Effector CD4-positive, alpha-beta T cell (primary cell): ENCODE measurements around the gene WDR5.

Experiments used
- DNase-seq: peaks from one replicate; pipeline ENCODE4 v3.0.0-alpha.2; 2020

The WDR5 gene

DNA sequence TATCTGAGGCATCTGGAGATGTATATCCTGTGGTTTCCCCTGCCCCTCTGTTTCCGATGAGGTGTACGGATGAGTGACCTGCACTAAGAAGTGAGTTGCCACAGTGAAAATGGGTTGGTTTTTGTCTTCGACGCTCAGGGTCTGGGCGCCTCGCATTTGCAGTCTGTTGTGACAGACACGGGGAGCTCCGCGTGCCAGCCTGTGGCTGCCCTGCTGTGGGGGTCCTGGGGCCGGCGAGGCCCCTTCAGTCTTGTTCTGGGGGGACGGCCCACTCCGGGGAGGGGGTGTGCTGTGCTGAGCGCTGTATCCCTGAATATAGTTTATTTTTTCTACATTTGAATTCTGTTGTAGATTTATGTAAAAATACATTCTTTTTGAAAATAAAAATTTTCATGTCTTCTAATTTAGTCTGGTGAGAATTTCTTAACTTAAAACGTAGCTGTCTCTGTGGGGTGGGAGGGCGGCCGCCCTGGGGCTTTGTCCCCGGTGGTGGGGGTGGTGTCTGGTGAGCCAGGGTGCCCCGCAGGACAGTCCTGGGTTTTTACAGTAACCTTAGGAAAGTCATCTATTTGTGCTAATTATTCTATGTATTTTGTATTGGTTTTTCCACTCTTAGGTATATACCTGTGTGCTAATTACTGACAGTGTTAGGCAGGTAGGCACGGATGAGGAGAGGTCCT, 23.8 kb downstream of the WDR5 start:
- no peak for DNase-seq

DNA sequence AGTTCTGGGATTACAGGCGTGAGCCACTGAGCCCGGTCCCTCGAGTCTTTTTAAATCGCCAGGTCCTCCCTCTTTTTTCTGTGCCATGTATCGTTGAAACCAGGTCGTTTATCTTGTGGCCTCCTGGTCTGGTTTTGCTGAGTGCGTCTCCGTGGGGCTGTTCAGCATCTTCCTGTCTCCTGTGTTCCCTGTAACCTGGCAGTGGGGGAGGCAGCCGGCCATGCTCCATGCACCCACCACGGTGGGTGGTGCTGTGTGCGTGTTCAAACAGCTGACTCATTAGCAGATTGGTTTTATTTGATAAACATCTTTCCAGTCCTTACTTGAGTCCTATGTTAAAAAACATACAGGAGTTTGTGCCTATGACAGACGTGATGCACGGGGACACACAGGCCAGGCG, 25.8 kb downstream of the WDR5 start:
- no peak for DNase-seq

DNA sequence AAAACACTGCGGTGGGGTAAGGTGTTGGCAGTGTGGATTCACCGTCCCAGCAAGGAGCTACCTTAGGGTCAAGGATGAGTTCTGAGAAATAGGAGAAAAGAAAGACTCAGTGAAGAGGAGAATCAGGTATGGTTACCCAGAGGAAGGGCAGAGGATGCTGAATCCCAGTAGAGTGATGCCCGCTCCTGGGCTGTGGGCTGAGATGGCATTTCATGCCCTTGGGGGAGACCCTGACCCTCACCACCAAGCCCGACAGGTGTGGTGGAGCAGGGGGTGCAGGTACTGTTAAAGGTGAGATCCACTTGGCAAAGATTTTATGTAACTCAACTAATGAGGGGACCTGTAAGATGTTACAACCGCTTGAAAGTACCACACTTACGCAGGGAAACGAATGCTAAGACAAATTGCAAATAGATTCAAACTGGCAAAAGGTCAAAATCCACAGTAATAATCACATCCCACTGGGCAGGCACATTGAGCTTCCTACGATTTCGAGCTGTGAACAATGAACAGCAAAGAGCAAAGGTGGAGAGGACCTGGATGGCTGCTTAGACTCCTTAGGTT, 26.4 kb downstream of the WDR5 start:
- DNase-seq: no peak

DNA sequence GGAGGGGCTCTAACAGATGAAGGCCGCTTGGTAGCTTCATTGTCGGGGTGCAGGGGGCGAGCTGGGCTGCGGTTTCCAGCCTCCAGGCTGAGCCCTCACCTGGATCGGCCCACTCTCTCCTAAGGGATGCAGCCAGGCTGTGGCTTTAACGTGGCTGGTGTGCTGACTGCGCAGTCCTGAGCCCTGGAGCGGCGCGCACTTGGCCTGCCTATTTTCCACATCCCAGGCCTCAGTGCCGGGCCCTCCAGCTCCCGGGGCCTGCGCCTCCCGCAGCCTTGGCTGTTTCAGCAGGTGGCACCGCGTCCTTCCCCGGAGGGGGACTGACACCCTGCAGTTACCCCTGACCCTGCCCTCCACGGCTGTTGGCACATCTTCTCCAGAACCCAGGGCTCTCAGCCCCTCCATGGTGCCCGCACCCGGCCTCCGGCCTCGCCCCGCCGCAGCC, 27.1 kb downstream of the WDR5 start:
- DNase-seq: no peak

DNA sequence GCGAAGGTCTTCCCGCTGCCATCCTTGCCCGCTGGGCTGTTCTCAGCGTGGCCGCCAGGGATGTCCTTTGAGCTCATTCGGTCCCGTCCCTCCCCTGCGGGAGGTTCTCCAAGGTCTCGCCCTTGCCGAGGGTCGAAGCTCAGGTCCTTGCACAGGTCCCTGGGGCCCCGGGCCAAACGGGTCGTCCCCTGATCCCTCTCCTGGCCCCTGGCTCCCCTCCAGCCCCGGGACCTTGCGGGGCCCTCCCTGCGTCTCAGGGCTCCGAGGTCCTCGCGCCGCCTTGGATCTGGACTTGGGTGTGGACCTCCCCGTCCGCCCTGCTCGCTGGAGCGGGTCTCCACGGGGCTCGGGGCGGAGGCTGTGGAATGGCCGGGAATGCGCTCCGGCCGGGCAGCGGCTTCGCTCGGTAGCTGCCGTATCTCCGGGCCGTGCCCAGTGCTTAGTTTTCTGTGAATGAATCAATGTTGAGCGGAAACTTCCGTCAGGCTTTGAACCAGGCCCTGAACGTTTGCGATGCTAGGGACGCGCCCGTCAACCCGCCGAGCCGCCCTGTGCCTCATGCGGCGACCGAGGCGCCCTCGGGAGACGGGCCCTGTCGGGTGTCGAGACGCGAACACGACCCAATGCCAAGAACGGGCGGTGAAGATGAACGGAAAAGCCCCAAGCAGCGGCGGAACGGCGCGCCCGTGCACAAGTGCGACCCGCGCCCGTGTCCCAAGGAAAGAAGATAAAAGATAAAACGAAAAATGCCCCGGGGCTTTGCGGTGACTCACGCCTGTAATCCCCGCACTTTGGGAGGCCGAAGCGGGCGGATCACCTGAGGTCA, 27.7 kb downstream of the WDR5 start:
- DNase-seq: peak; percentile 59

DNA sequence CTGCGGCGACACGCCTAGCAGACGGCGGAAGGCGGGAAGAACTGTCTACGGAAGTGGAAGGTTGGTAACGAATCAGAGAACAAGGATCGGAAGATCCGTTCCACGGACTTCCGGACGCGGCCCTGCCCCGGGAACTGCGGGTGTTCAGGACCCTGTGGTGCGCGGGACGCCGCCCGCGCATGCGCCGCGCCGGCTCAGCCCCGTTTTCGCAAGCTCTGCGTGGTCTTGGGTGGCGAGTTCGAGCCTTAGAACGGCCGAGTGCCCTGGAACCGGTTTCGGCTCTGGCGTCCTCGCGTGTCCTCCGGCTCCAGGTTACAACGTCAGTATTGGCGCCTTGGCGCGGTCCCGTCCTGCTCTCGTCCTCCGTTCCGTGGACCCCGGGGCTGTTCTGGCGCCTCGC, 29.0 kb downstream of the WDR5 start:
- DNase-seq: no peak

DNA sequence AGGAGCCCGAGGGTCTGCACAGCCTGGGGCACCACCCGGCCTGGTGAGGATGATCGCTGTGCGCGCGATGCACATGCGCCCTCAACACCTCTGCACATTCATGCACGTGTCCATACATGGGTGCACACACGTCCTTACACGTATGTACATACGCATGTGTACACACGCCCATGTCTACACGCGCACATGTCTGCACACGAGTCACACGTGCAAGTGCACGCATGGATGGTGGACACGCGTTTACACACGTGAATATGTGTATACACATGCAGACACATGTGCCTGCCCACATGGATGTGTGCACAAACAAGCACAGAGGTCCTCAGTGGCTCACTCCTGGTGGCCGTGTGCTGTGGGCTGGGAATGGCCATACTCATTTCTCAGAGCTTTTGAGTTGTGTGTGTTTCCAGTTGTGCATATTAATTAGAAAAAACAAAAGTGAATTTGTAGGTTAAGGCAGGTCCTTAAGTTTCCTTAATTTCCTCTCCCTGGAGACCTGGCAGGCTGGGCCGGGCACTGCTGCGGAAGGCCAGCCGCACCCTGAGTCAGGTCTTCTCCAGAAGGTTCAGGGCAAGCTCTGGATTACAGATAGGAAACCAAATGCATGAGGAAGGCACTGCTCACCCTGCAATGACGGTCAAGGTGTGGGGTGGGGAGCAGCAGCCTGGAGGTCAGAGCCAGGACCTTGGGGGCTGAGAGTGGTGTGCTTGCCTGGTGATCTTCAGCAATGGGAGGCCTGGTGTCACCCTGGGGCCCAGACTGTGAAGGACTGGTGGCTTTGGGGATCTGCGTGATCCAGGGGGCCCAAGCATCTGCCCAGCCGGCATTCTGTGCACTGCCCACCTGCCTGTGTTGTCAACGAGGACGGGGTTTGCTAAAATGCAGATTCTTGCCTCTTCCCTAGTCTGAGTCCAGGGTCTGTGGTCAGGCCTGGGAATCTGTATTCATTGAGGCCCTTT, 29.8 kb downstream of the WDR5 start:
- peak; percentile 18 for DNase-seq

DNA sequence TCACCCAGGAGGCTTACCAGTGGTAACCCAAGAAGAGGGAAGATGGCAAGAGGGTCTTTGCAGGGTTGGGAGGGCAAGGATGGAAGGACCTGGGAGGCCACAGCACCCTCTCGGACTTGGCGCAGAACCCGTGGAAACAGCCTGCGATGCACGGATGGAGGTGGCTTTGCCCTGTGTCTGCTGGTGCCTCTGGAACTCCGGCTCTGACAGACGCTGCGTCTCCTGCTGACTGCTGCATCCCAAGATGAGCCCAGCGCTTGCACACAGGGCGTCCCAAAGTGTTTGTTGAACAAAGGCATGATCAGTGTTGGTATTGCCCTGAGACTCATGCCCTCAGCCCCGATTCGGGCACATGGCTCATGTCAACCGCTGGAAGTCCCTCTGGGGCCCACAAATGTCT, 30.5 kb downstream of the WDR5 start:
- no peak for DNase-seq

DNA sequence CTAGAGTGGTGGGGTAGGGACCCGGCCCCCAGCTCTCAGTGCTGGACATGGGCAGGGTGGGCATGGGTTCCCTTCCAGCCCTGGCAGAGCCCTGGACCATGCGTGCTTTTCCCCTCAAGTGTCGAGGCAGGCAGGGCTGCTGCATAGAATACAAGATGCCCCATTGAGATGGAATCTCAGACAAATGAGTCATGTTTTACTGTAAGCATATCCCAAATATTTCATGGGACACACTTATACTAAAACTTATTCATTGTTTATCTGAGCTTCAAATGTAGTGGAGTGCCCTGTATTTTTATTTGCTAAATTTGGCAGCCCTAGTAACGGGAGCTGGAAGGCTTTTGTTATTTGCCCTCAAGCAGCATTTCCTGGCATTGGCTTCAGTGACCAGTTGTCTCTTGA, 31.6 kb downstream of the WDR5 start:
- DNase-seq: no peak

DNA sequence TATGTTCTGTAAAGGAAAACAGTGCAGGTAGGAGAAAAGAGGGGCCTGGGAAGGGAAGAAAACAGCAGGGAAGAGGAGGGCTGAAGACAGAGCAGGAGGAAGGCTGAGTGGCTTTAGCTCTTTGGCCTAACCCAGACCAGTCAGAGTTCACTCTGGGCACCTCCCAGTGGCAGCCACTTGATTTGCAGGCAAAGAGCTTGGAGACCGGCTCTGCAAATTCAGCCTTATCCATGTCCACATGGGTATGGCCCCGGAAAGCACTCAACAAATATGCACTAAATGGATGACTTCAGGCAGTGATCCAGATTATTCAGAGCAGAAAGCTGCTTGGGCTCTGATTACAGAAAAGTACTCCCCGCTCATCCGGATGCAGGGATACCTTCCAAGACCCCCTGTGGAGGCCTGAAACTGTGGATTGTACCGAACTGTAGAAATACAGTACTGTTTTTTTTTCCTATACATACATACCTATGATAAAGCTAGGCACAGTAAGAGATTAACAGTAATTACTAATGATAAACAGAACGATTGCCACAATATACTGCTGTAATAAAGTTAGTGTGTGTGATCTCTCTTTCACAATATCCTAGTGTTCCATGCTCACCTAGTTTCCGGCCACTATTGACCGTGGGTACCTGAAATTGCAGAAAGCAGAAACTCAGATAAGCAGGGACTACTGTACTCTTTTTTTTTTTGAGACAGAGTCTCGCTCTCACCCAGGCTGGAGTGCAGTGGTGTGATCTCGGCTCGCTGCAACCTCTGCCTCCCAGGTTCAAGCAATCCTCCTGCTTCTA, 33.1 kb downstream of the WDR5 start:
- DNase-seq: no peak

DNA sequence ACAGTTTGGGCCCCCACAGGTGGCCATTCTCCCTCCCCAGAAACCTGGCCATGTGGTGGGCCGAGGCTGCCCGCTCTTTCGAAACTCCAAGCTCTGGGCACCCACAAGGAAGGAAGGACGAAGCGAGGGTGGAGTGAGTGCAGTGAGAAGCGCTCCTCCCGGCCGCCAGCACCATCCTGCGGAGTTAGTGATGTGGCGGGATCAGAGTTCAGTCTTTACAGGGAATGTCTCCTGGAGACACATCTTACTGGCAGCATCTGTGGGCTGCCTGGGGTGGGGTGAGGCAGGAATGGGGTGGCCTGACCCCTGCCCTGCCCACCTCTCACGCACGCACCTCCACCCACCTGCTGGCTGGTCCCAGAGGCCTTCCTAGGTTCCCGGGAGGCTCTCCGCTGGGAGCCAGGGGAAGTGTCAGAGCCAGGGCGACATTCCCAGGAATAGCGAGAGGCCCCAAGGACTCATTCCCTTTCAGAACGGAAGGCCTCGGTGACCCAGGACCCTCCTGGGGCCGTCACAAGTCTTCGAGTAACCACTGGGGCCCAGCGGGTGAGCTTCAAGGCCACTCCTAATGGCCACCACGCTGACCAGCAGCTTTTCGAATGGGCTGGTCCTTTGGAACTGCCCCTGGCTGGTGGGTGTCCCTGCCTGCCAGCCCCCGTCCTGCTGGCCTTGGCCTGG, 34.0 kb downstream of the WDR5 start:
- DNase-seq: no peak

DNA sequence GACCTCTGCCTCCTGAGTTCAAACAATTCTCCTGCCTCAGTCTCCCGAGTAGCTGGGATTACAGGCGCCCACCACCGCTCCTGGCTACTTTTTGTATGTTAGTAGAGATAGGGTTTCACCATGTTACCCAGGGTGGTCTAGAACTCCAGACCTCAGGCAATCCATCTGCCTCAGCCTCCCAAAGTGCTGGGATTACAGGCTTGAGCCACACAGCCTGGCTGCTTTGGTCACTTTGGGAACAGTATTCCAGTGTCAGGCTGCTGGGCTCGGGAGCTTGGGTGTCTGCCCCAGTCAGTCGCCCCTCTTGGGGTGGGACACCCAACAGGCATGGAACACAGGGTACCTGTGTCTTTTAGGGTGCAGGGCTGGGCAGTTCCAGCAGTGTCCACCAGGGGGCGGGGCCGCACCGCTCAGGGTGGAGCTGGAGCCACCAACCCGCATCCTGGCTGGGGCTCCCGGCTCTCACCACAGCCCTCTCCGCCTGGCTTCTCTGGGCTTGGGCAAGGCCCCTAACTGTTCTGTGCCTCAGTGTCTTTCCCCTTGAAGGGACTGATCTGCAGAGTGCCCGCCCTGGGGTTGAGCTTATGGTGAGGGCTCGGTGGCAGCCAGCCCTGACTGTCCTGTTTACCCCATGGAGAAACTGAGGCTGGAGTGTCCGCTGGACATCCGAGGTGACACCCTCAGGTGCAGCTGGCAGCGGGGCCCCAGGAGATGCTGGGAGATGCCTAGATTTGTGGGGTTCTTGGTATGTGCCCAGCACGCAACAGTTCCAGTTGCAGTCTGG, 34.8 kb downstream of the WDR5 start:
- no peak for DNase-seq

DNA sequence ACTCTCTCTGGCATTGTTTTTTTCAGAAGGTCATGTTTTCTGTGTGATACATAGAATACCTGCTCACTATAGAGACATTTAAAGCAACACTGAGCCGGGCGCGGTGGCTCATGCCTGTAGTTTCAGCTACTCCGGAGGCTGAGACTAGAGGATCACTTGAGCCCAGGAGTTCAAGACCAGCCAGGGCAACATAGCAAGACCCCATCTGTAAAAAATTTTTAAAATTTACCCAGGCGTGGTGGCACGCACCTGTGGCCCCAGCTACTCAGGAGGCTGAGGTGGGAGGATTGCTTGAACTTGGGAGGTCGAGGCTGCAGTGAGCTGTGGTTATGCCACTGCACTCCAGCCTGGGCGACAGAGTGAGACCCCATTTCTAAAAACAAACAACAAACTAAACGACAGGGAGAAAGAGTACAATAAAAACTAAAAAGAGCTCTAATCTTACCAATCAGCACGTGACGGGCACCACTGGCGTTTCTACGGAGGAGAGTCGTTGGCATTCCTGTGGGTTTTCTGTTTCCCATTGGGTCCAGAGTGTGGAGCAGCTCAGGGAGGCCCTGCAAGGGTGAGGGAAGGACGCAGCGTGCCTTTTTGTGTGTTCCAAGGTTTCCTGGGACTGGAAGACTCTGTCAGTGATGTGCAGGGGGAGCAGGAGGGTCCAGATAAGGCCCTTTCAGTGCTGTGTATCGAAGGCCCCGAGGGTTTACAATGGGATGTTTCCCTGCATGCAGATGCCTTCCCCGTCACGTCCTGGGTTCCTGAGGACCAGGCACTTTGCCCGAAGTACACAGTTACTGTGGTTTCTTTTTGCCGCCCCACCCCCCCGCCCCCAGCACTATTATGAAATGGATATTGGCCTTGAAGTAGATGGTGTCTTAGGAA, 35.7 kb downstream of the WDR5 start:
- no peak for DNase-seq

DNA sequence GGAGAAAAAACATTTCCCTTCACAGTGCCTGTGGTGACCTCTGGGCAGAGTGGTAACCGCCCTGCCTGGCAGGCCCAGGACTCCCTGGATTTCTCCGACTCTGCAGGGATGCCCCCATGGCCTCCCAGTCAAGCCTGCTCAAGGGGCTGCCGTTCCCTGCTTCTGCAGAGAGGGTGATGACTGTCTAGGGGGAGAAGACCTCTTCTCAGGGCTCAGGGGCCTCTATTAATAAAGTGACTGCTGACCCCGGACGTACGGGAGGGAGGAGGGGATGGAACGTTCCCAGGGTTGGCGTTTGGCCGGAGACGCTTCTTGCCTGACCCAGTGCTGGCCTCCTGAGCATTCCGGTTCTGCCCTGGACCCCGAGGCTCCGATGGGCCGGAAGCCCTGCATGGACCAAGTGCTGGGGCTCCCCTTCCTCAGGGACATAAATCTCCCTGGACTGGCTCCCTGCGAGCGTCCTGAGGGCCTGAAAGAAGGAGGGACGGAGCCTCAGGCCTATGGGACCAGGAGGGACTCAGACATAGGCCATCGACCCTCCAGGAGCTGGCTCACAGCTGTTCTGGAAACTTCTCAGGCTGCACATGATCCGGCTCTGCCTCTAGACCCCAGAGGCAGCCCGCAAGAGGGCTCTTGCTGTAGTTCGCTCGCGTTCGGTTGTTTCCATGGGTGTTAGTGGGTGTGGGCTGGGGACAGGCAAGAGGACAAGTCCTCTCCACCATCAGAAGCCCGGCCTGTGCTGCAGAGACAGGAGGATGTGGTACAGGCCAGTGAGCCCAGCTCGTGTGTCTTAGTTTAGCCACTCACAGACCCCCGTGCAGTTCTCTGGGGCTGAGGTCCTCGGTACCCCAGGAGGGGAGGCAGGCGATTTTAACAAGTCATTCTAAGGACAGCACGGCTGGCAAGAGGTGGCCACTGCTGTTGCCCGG, 36.6 kb downstream of the WDR5 start:
- DNase-seq: no peak

DNA sequence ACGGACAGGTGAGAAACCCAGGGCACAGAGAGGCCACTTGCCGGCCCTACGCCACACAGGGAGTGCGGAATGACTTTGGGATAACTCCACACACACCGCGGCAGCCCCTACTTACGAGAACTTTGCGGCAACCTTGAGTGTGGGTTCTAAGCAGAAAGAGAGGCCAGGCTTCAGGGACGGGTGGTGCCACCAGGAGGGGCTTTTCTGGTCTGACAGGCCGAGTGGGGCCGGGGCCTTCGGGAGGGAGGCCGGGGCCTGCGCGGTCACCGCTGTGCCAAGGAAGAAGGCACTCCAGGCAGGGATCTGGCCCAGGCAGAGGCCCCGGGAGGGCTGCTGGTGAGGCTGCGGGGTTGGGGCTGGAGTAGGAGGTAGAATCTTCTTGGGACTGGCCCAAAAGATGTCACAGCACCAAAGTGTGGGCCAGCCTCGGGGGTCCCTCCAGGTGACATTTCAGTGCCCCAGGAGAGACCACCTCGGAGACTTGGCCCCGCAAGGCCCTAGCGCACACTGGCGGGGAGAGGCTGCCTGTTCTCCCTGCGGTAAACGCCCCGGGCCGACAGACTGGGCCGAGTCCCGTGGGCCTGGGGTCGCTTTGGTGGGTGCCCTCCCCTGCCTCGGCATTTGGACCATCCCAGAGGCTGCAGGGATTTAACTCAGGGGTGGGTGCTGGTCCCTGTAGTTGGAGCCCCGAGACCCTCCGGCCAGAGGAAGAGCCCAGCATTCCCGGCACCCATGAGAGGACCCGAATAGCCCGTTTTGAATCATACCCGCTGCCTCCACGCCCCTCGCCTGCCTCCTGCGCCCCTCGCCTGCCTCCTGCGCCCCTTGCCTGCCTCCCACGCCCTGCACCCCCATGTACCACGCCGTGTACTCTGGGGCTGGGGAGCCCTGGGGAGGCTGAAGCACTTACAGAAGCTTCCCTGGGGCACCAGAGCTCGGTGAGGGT, 37.5 kb downstream of the WDR5 start:
- DNase-seq: no peak

DNA sequence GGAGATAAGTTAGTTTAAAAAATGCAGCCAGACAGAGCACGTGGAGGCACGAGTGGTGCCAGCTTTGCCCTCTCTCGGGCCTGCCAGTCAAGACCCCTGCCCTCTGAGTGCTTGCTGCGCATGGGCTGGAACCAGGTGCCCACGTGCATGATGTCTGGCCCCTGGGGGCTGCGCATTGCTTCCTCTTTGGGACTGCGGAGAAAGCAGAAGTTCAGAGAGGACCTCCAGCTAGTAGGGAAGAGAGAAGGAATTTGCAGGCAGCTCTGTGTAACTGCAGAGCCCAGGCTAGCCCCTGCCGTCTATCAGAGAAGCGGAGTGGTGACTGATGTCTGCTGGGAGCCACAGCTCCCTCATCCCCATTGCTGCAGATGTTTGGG, 38.2 kb downstream of the WDR5 start:
- DNase-seq: no peak
